Neural cell (in vitro differentiated cells): Measurements from ENCODE around the gene RNPEPL1. TPM values are rescaled to one million over a fixed set of nuclear protein-coding genes. Genes with fewer than 3 reads are reported as not detected.

ENCODE experiments used
- H2AFZ ChIP-seq: fragments of 200-600, 300-800 bp; sonication (generic), shearing (Covaris generic); 2 replicates; pipeline ENCODE4 v1.6.0; 2014; ENCODE audit warnings: low read depth, mild to moderate bottlenecking, antibody characterized with exemption, low read length, moderate library complexity
- H3F3A ChIP-seq: fragments of 200-600 bp; shearing (Covaris generic); 2 replicates; pipeline ENCODE4 v1.6.1; 2016; ENCODE audit warnings: mild to moderate bottlenecking, moderate library complexity, mixed read lengths, antibody characterized with exemption, low read length; ENCODE audit not compliant: insufficient read depth, poor library complexity, severe bottlenecking
- H3K27ac ChIP-seq: fragments of 200-600, 300-800 bp; sonication (generic), shearing (Covaris generic); 2 replicates; pipeline ENCODE4 v1.5.1; 2014; ENCODE audit warnings: mild to moderate bottlenecking, low read length, moderate library complexity
- H3K27me3 ChIP-seq: fragments of 300-800, 200-600 bp; sonication (generic), shearing (Covaris generic); 2 replicates; pipeline ENCODE4 v1.6.0; 2014; ENCODE audit warnings: mild to moderate bottlenecking, low read depth, low read length, moderate library complexity; ENCODE audit not compliant: insufficient read depth
- H3K36me3 ChIP-seq: fragments of 300-800, 200-600 bp; sonication (generic), shearing (Covaris generic); 2 replicates; pipeline ENCODE4 v1.5.1; 2014; ENCODE audit warnings: mild to moderate bottlenecking, antibody characterized with exemption, low read length, moderate library complexity; ENCODE audit not compliant: insufficient read depth
- H3K4me2 ChIP-seq: fragments of 300-800, 200-600 bp; sonication (generic), shearing (Covaris generic); 2 replicates; pipeline ENCODE4 v1.6.0; 2014; ENCODE audit warnings: mild to moderate bottlenecking, low read length
- H3K4me3 ChIP-seq: fragments of 300-800, 200-600 bp; sonication (generic), shearing (Covaris generic); 2 replicates; pipeline ENCODE4 v1.5.1; 2014; ENCODE audit warnings: mild to moderate bottlenecking, low read length, moderate library complexity
- H3K79me2 ChIP-seq: fragments of 200-600 bp; shearing (Covaris generic); replicated peaks from 2 replicates; pipeline ENCODE4 v1.6.0; 2014; ENCODE audit warnings: mild to moderate bottlenecking, low read length, moderate library complexity; ENCODE audit not compliant: insufficient read depth
- H3K9ac ChIP-seq: fragments of 300-800, 200-600 bp; sonication (generic), shearing (Covaris generic); 2 replicates; pipeline ENCODE4 v1.6.1; 2016; ENCODE audit warnings: mild to moderate bottlenecking, low read length, mixed read lengths
- H3K9me2 ChIP-seq: fragments of 200-600 bp; shearing (Covaris generic); 2 replicates; pipeline ENCODE4 v1.6.1; 2016; ENCODE audit warnings: mild to moderate bottlenecking, low read length, mixed read lengths; ENCODE audit not compliant: insufficient read depth
- H3K9me3 ChIP-seq: fragments of 200-600, 300-800 bp; sonication (generic), shearing (Covaris generic); 2 replicates; pipeline ENCODE4 v1.6.1; 2016; ENCODE audit warnings: mild to moderate bottlenecking, mixed run types, low read length, moderate library complexity, mixed read lengths
- H4K20me1 ChIP-seq: fragments of 200-600 bp; shearing (Covaris generic); 2 replicates; pipeline ENCODE4 v1.6.1; 2016; ENCODE audit warnings: mild to moderate bottlenecking, mixed run types; ENCODE audit not compliant: insufficient read depth
- CTCF ChIP-seq: fragments of 450-650 bp; IDR thresholded peaks from 2 replicates; pipeline ENCODE4 v1.5.1; 2014; ENCODE audit warnings: antibody characterized with exemption, mild to moderate bottlenecking, moderate library complexity; ENCODE audit not compliant: poor library complexity, severe bottlenecking
- EP300 ChIP-seq: fragments of 450-650 bp; conservative IDR thresholded peaks from 2 replicates; pipeline ENCODE4 v1.6.1; 2014; ENCODE audit warnings: antibody characterized with exemption, mild to moderate bottlenecking, moderate library complexity; ENCODE audit not compliant: poor library complexity, severe bottlenecking
- EZH2 ChIP-seq: fragments of 200-600, 300-800 bp; shearing (Covaris generic), sonication (generic); IDR thresholded peaks from 2 replicates; pipeline ENCODE4 v1.6.1; 2014; ENCODE audit warnings: antibody characterized with exemption, low read length, borderline replicate concordance, mild to moderate bottlenecking; ENCODE audit not compliant: insufficient read depth, poor library complexity, severe bottlenecking
- MXI1 ChIP-seq: fragments of 450-650 bp; conservative IDR thresholded peaks from 2 replicates; pipeline ENCODE4 v1.6.1; 2014; ENCODE audit warnings: antibody characterized with exemption, mild to moderate bottlenecking; ENCODE audit not compliant: poor library complexity, severe bottlenecking
- POLR2AphosphoS5 ChIP-seq: IDR thresholded peaks from 2 replicates; pipeline ENCODE4 v1.6.1; 2012
- RAD21 ChIP-seq: fragments of 450-650 bp; conservative IDR thresholded peaks from 2 replicates; pipeline ENCODE4 v1.6.1; 2014; ENCODE audit warnings: antibody characterized with exemption, mild to moderate bottlenecking, moderate library complexity
- SMC3 ChIP-seq: fragments of 450-650 bp; conservative IDR thresholded peaks from 2 replicates; pipeline ENCODE4 v1.6.1; 2014; ENCODE audit warnings: antibody characterized with exemption, mild to moderate bottlenecking, moderate library complexity; ENCODE audit not compliant: poor library complexity
- TAF1 ChIP-seq: IDR thresholded peaks from 2 replicates; pipeline ENCODE4 v1.6.1; 2012; ENCODE audit warnings: low read depth
- polyA plus RNA-seq: library from polyadenylated mRNA; depleted of rRNA; stranded (reverse); fragments of >200 nt; gene quantifications from 2 replicates; pipeline ENCODE4 v1.2.3, GENCODE V29; 2014
- TF ChIP-seq, protein P1 (sequence below): IDR thresholded peaks from 2 replicates; pipeline ENCODE4 v1.6.1; 2012; ENCODE audit warnings: borderline replicate concordance

The RNPEPL1 gene
- polyA plus RNA-seq, 1 donor from 2014 or later, result 16.1 TPM

DNA sequence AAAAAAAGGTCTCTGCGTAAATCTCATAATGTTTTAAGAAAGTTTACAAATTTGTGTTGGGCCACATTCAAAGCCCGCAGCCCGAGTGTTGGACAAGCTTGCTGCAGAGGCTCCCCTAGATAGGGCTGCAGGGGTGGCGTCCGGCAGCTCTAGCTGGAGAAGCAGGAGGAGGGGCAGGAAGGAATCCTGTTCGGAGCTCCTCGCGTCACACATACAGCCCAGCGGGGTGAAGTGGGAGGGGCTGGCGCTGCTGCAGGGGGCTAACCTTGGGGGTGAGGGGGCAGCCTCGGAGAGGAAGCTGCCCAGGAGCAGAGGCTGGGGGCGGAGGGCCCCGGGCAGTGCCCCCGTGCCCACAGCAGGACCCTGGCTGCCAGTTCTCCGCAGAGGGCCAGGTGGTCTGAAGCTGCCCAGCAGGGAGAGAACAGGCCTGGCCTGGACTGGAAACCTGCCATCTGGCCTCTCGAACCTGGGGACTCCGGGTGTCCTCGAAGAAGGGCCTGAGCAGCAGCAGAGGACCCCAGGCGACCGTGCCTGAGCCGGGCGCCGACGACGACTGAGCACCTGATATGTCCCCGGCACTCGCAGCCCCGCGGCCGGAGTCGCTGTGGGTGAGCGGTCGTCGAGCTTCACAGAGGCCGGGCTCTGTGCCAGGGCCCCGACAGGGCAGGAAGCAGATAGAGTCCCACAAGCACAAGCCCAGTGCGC is 54.4 kb downstream of the RNPEPL1 start:
- Histone ChIP-seq H3K27me3 (no peaks in the 10 kb centered on the region), H4K20me1 (no peaks in the 10 kb centered on the region), H3K79me2 (no peaks in the 10 kb centered on the region), H3K4me3 (no peak overlapping the region), H3K4me2 (no peak overlapping the region), H3K36me3 (no peaks in the 10 kb centered on the region), H3F3A (no peaks in the 10 kb centered on the region), H3K9me2 (no peaks in the 10 kb centered on the region), H3K27ac (no peak overlapping the region), H3K9ac (no peak overlapping the region), H2AFZ (no peak overlapping the region), H3K9me3 (no peaks in the 10 kb centered on the region)
- TF ChIP-seq EZH2 (no peak), EP300 (no peak), SMC3 (no peak), TAF1 (no peak), POLR2AphosphoS5 (no peak), CTCF (no peak)

DNA sequence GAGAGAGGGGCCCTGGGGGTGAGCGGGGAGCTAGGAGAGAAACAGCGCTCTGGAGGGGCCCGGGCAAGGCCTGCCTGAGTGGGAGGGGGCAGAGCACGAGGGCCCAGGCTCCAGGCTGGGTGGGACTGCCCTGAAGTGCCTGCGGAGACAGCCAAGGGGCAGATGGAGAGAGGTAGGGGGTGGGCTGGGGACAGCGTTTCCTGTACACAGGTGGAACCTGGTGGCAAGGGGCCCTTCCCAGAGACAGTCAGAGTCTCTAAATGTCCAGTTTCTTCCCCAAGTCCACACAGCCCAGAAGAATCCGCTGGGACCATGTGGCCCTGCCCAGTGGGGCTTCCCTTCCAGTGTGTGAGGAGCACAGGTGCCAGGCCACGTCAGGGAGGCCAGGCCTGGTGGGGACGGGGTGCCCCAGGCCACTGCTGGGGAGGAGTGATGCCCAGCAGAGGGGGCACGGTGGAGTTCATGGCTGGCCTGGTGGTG is 55.3 kb downstream of the RNPEPL1 start:
- Histone ChIP-seq H2AFZ (no peak overlapping the region), H3K36me3 (no peaks in the 10 kb centered on the region), H4K20me1 (no peaks in the 10 kb centered on the region), H3K79me2 (no peaks in the 10 kb centered on the region), H3K4me3 (no peak overlapping the region), H3F3A (no peaks in the 10 kb centered on the region), H3K9me3 (no peaks in the 10 kb centered on the region), H3K27me3 (no peaks in the 10 kb centered on the region), H3K9me2 (no peaks in the 10 kb centered on the region), H3K9ac (no peak overlapping the region), H3K4me2 (no peak overlapping the region), H3K27ac (no peak overlapping the region)
- TF ChIP-seq CTCF (no peak), MXI1 (no peak), RAD21 (no peak), TAF1 (no peak), EZH2 (no peak)
- TF ChIP-seq, protein P1, sequence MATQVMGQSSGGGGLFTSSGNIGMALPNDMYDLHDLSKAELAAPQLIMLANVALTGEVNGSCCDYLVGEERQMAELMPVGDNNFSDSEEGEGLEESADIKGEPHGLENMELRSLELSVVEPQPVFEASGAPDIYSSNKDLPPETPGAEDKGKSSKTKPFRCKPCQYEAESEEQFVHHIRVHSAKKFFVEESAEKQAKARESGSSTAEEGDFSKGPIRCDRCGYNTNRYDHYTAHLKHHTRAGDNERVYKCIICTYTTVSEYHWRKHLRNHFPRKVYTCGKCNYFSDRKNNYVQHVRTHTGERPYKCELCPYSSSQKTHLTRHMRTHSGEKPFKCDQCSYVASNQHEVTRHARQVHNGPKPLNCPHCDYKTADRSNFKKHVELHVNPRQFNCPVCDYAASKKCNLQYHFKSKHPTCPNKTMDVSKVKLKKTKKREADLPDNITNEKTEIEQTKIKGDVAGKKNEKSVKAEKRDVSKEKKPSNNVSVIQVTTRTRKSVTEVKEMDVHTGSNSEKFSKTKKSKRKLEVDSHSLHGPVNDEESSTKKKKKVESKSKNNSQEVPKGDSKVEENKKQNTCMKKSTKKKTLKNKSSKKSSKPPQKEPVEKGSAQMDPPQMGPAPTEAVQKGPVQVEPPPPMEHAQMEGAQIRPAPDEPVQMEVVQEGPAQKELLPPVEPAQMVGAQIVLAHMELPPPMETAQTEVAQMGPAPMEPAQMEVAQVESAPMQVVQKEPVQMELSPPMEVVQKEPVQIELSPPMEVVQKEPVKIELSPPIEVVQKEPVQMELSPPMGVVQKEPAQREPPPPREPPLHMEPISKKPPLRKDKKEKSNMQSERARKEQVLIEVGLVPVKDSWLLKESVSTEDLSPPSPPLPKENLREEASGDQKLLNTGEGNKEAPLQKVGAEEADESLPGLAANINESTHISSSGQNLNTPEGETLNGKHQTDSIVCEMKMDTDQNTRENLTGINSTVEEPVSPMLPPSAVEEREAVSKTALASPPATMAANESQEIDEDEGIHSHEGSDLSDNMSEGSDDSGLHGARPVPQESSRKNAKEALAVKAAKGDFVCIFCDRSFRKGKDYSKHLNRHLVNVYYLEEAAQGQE, result no peak
